ENCODE measurements around the gene CACNA2D2.

- no peak for TF ChIP-seq CTCF (IDR thresholded peaks at IDR 0.05)
- no peak for TF ChIP-seq POLR2A (IDR thresholded peaks at IDR 0.05)
Observed at GRCh38 chr3:50331364-50331907, 172.0 kb downstream of the CACNA2D2 start.

Data from adrenal gland (tissue), 5 donors.